GM12872 (cell line): Measurements from ENCODE around the gene GRM7.

ENCODE experiments used
- TF ChIP-seq, protein P1 (sequence below): IDR thresholded peaks from 3 replicates; pipeline ENCODE4 v1.5.1; 2011; ENCODE audit warnings: low read depth, mild to moderate bottlenecking, low read length, moderate library complexity; ENCODE audit not compliant: insufficient read depth

Gene GRM7

DNA sequence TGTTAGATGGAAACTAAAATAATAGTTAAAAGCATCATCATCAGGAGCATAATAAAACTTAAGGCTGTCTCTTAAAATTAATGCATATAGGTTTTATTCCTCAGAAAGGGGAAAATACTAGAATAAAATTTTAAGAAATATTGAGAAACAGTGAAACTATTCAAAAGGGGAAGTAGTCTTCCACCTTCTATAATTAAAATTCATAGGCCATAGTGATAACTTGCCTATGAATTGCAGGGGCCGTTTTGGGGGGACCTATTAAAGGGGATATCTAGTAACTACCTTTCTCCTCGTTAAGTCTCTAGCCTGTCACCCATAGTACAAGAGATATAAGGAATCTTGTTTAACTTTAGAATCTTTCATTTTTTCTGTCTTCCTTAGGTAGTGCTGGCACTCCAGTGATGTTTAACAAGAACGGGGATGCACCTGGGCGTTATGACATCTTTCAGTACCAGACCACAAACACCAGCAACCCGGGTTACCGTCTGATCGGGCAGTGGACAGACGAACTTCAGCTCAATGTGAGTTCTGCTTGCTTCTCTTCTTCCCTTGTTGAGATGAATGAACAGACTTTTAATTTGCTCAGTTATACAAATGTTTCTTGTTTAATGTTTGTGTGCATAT, 600.4 kb downstream of the GRM7 start:
- TF ChIP-seq, protein P1, sequence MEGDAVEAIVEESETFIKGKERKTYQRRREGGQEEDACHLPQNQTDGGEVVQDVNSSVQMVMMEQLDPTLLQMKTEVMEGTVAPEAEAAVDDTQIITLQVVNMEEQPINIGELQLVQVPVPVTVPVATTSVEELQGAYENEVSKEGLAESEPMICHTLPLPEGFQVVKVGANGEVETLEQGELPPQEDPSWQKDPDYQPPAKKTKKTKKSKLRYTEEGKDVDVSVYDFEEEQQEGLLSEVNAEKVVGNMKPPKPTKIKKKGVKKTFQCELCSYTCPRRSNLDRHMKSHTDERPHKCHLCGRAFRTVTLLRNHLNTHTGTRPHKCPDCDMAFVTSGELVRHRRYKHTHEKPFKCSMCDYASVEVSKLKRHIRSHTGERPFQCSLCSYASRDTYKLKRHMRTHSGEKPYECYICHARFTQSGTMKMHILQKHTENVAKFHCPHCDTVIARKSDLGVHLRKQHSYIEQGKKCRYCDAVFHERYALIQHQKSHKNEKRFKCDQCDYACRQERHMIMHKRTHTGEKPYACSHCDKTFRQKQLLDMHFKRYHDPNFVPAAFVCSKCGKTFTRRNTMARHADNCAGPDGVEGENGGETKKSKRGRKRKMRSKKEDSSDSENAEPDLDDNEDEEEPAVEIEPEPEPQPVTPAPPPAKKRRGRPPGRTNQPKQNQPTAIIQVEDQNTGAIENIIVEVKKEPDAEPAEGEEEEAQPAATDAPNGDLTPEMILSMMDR: no peak

DNA sequence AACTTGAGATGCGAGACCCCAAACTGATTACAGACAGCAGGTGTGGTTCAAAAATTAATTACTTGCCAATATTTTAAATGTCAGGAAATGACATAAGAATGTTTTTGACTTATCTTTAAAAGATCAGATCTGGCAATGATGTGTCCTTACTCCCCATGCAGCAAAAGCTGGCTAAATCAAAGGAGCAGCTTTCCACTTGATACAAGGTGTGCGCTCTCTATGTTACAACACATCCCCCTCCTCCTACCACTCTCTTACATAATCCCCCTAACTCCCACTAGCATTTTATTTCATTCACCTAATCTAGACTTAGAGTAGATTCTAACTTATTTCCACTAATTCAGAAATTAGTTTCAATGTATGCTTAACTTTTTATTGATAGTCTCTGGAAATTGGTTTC, 609.0 kb downstream of the GRM7 start:
- TF ChIP-seq, protein P1: no peak

DNA sequence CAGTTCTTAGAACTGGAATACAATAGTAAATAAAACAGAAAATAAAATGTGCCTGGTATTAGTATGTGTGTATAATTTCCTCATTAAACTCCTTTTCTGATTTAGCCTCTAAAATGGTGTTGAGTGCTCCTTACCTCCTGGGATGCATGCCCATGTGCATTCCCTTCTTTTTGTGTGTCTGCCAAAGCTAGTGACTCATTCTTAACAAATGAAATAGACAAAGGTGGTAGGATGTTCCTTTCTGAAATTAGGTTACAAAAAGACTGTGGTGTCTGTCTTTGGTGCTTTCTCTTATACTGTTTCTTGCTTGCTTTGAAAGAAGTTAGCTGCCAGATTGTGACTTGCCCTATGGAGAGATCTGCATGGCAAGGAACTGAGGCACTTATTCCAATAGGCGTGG, 623.7 kb downstream of the GRM7 start:
- TF ChIP-seq, protein P1: no peak

DNA sequence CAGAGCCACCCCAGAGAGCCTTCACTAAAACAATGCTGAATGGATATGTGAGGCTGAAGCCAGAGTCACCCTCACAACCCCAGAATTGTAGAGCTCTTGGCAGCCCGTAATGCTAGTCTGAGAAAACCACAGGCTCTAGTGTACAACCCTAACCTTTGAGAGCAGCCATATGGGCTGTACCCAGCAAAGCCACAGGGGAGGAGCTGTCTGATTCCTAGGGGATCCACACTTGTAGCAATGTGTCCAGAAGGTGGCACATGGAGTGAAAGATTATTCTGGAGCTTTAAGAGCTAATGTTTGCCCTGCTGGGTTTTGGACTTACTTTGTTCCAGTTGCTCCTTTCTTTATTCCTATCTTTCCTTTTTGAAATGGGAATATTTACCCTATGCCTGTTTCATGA, 626.8 kb downstream of the GRM7 start:
- TF ChIP-seq, protein P1: no peak

DNA sequence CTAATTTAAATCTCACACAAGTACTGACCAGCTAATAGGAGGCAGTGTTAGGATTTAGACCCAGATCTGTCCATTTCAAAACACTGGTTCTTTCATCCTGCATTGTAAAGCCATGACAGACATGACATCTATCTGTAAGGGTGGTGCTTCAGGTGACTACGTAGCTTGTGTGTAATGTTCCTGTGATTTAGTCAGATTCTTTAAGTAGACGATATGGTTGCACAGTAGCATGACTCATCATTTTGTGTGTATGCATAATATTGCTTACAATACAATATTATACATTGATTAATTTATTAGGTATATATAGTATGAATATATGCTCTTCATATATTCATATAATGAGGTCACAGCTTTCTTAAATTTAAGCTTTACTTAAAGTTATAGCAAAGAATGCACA, 628.5 kb downstream of the GRM7 start:
- TF ChIP-seq, protein P1: no peak

DNA sequence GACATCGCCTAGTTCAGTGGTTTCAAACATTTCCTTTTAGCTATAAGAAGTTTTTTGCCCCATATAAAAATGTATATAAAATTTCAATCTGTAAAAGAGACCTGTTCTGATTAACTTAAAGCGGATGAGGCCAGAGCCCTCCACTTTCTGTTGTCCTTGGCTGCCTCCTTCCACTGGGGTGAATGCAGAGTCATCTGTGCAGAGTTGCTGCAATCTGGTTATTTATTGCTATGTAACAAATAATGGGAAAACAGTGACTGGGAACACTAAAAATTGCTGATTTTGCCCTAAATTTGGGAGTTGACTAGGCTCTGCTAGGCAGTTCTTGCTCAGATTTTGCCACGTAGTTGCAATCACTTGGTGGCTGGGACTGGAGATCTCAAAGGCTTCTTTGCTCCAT, 637.8 kb downstream of the GRM7 start:
- TF ChIP-seq, protein P1: no peak

DNA sequence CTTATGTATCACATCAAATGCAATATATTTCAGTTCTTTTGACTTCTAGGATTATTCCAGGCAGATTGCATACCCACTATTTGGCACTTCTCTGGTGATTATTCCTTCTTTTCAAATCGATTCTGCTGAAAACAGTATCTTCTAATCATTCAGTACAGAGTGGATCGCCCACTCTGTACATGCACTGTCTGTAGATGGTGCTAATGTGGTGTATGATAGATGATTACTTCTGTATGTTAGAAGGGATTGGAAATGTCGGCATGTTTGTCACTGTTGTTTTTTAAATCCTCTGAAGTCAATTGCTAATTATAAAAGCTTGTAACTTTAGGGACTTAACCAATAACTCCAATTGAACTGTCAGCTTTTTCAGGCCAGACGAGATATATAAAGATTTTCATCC, 642.5 kb downstream of the GRM7 start:
- TF ChIP-seq, protein P1: no peak
